GM15510 (cell line): ENCODE measurements around the gene UHRF2.

Source experiments
- POLR2A ChIP-seq: IDR thresholded peaks from 3 replicates; pipeline ENCODE4 v1.6.1; 2011; ENCODE audit warnings: borderline replicate concordance; ENCODE audit not compliant: insufficient read length; ENCODE audit errors: extremely low read depth

The UHRF2 gene

GRCh38 chr9:6460189-6460768 lies 47.3 kb downstream of the UHRF2 start:
- TF ChIP-seq POLR2A = no peak

- TF ChIP-seq POLR2A = no peak
These were observed 48.6 kb downstream of the UHRF2 start for GRCh38 chr9:6461619-6462018.

- TF ChIP-seq POLR2A = no peak
These were observed 54.1 kb downstream of the UHRF2 start for GRCh38 chr9:6467006-6467625.

DNA sequence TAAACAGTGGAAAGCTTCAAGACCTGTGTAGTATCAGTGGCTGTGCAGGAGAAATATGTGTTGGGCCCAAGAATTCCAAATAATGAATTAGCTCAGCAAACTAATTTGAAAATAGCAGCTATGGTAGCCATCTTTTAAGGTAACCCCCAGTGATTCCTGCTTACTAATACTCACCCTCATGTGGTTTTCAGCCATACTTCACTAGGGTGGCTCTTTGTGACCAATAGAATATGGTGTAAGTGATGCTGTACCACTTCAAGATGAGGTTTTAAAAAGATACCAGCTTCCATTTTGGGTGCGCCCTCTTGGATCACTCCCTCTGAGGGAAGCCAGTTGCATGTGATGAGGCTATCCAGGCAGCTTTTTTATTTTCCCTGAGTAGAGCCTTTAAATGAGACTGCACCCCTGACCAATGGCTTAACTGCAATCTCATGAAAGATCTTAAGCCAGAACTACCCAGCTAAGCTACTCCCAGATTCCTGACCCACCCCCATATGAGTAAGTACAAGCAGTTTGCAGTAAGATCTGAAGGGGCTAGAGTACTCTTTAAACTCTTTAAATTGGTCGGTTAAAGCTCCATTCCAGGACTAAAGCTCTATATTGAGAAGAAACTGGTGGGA lies 58.3 kb downstream of the UHRF2 start:
- TF ChIP-seq POLR2A = no peak

DNA sequence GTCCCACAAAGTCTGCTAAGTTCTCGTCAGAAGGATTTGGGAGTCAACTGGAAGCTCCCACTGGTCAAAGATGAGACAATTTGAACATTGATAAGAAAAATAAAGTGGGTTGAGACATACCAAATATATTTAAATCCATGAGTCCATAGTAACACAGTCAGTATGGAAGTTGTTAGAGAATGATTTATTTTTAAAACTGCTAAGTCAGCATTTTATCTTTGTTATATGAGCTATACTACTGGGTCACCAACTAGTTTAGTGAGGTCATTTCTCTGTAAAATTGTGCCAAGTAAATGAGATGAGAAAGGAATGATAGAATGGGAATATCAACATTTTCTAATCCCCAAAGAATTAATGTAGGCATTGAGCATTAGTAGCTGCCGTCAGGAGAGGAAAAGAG lies 60.2 kb downstream of the UHRF2 start:
- TF ChIP-seq POLR2A = no peak

DNA sequence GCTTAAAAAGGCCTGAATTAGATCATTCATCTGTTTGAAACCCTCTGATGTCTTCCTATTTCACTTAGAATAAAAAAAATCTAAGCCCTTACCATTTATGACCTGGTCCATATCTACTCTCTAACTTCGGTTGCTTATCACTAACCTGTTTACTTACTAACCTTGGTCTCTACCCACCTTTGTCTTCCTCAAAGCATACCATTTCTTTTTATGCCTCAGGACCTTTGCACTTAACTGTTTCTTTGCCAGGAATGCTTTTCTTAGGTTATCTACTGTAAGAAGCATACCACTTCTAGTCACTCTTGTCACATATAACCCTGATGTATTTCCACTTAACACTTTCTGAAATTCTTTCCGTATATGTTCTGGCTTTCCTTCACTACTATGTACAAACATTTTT lies 67.0 kb downstream of the UHRF2 start:
- no peak for TF ChIP-seq POLR2A

DNA sequence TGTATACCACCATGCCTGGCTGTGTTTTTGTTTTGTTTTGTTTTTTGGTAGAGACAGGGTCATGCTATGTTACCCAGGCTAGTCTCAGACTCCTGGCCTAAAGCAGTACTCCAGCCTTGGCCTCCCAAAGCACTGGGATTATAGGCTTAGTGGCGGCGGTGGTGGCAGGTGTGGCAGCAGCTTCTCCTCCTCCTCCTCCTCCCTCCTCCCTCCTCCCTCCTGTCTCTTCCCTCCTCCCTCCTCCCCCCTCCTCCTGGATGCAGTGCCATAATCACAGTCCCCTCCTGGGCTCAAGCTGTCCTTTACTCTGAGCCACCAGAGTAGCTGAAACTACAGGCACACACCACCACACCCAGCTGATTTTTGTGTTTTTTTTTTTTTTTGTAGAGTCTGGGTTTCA lies 71.2 kb downstream of the UHRF2 start:
- TF ChIP-seq POLR2A = no peak

DNA sequence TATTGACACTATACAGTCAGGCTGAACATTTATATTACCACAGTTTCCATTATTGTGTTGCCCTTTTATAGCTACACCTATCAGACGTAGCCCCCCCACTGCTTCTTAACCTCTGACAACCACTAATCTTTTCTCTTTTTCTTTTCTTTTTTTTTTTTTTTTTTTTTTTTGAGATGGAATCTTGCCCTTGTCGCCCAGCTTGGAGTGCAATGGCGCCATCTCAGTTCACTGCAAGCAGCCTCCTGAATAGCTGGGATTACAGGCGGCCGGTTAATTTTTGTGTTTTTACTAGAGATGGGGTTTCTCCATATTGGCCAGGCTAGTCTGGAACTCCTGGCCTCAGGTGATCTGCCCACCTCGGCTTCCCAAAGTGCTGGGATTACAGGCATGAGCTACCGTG lies 75.4 kb downstream of the UHRF2 start:
- no peak for TF ChIP-seq POLR2A

GRCh38 chr9:6489099-6489498 lies 76.1 kb downstream of the UHRF2 start:
- no peak for TF ChIP-seq POLR2A

- TF ChIP-seq POLR2A = no peak
These were observed 77.9 kb downstream of the UHRF2 start for GRCh38 chr9:6490863-6491262.

- no peak for TF ChIP-seq POLR2A
These were observed 82.5 kb downstream of the UHRF2 start for GRCh38 chr9:6495466-6495865.

- no peak for TF ChIP-seq POLR2A
These were observed 86.0 kb downstream of the UHRF2 start for GRCh38 chr9:6498982-6499381.

DNA sequence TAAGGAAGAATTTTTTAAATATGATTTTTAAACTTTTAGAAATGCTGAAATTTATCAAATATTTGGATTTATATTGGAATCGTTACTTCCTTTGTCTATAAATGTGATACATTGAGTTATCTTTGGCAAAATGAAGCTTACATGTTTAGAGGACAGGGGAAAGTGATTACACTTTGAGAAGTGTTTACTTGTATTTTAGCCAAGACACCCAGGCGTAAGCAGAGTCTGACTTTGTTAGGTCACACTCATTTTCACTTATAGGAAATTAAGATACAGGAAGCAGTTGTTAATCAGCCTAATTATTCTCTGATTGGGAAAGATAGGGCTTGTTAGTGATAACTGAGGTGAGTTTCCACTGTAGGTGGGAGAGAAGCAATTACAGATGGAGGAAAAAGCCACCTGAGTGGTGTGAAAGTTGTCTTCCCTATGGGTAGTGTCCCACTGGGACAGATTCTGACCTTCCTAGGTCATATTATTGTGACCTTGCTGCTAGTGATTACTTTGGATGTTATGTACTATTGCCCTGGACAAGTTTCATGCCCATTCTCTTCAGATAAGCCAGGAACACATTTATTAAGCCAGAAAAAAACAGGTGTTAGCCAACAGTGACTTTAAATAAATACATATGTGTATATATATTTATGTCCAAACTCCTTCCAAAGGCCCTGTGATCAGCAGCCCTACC lies 88.7 kb downstream of the UHRF2 start:
- no peak for TF ChIP-seq POLR2A

- TF ChIP-seq POLR2A = no peak
These were observed 89.4 kb downstream of the UHRF2 start for GRCh38 chr9:6502399-6502798.

- no peak for TF ChIP-seq POLR2A
These were observed 93.6 kb downstream of the UHRF2 start for GRCh38 chr9:6506571-6506970.
